Inflammatory macrophage treated with lipopolysaccharide for 4 hours (primary cell): ENCODE measurements around the gene CLOCK.
A peak's percentile ranks its signal among the peaks of the same experiment; 100 is the strongest.

Experiments
- DNase-seq: peaks from one replicate; pipeline ENCODE4 v3.0.0-alpha.2; 2020

The CLOCK gene

GRCh38 chr4:55410431-55410830 is 136.3 kb downstream of the CLOCK start:
- no peak for DNase-seq

- peak; percentile 23 for DNase-seq
These were observed 137.1 kb downstream of the CLOCK start for GRCh38 chr4:55409468-55410171.

GRCh38 chr4:55407764-55408163 is 138.9 kb downstream of the CLOCK start:
- DNase-seq: no peak

- no peak for DNase-seq
These were observed 139.6 kb downstream of the CLOCK start for GRCh38 chr4:55407119-55407518.

GRCh38 chr4:55406545-55406944 is 140.2 kb downstream of the CLOCK start:
- DNase-seq: no peak

GRCh38 chr4:55405073-55405472 is 141.6 kb downstream of the CLOCK start:
- DNase-seq: no peak

GRCh38 chr4:55399581-55399980 is 147.1 kb downstream of the CLOCK start:
- no peak for DNase-seq

GRCh38 chr4:55398966-55399365 is 147.7 kb downstream of the CLOCK start:
- DNase-seq: no peak

GRCh38 chr4:55398461-55398860 is 148.2 kb downstream of the CLOCK start:
- peak; percentile 45 for DNase-seq

GRCh38 chr4:55397520-55398321 is 149.0 kb downstream of the CLOCK start:
- peak; percentile 96 for DNase-seq

GRCh38 chr4:55397126-55397436 is 149.6 kb downstream of the CLOCK start:
- DNase-seq: no peak

- peak; percentile 50 for DNase-seq
These were observed 150.2 kb downstream of the CLOCK start for GRCh38 chr4:55396308-55397125.

GRCh38 chr4:55395529-55396307 is 151.0 kb downstream of the CLOCK start, which contains the start of gene TMEM165:
TMEM165 (plus strand) TSS chr4:55395957; CDS start chr4:55396190, 233 bp downstream.
- DNase-seq: peak; percentile 95

GRCh38 chr4:55395218-55395528 is 151.5 kb downstream of the CLOCK start:
- DNase-seq: no peak

GRCh38 chr4:55393461-55394320 is 153.0 kb downstream of the CLOCK start:
- no peak for DNase-seq

- DNase-seq: no peak
These were observed 159.9 kb downstream of the CLOCK start for GRCh38 chr4:55386840-55387239.

GRCh38 chr4:55386073-55386472 is 160.6 kb downstream of the CLOCK start:
- no peak for DNase-seq

GRCh38 chr4:55385201-55385649 is 161.5 kb downstream of the CLOCK start:
- DNase-seq: no peak

- DNase-seq: peak; percentile 60
These were observed 164.2 kb downstream of the CLOCK start for GRCh38 chr4:55382488-55383003.

GRCh38 chr4:55381502-55381901 is 165.2 kb downstream of the CLOCK start:
- no peak for DNase-seq

- no peak for DNase-seq
These were observed 166.1 kb downstream of the CLOCK start for GRCh38 chr4:55380576-55380975.
